GM12892 (cell line): ENCODE data around the gene FAM118A.

ENCODE experiments used
- POLR2A ChIP-seq: IDR thresholded peaks from 2 replicates; pipeline ENCODE4 v1.6.1; 2011; ENCODE audit warnings: low read depth, low read length, control low read depth
- POLR2AphosphoS5 ChIP-seq: IDR thresholded peaks from 2 replicates; pipeline ENCODE4 v1.6.1; 2011; ENCODE audit warnings: low read depth, low read length, control low read depth
- TAF1 ChIP-seq: IDR thresholded peaks from 2 replicates; pipeline ENCODE4 v1.6.1; 2011; ENCODE audit warnings: low read depth, mild to moderate bottlenecking, control low read depth, low read length, borderline replicate concordance

DNA sequence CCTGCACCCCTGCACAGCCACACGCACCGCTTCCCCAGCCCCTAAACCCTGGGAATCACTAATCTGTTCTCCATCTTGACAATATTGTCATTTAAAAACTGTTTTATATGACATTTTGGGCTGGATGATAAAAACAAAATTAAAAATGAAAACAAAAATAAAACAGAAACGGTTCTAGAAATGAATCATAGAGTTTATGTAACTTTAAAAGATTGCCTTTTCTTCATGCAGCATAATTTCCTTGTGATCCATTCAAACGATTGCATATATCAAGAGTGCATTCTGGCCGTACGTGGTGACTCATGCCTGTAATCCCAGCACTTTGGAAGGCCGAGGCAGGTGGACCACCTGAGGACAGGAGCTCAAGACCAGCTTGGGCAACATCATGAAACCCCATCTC lies 6.6 kb upstream of the FAM118A start:
- TF ChIP-seq POLR2A (no peak), POLR2AphosphoS5 (no peak), TAF1 (no peak)
